Measurements from ENCODE around the gene HOXA9.

DNA sequence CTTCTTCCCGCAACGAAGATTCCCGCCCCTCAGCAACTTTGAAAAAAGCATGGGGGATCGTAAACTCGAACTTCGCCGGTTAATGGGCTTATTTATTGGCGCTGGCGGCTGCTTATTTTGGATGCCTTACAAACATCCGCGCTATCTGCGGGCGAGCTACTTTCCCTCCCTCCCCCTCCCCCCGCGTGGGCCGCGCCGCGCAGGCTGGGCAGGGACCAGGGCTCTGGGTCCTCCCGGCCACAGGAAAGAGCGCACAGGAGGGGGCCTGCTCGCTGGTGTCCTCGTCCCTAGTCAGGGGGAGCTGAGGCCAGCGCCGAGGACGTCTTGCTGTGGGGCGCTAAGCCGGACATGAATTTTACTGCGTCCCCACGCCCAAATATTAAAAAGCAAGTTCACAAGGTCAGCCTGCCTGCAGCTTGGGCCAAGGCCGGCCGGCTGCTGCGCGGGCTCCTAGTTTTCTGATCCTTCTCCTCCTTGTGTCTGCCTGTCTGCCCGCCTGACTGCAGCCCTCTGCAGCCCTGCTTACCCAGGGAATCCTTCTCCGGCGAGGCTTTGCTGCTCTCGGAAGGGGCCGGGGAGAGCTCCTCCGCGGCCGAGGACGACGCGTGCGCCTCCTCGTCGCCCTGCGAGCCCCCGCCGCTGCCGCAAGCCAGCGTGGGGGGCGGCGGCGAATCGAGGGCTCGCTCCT, 7.6 kb upstream of the HOXA9 start:
- TF ChIP-seq CTCF (conservative IDR thresholded peaks at IDR 0.05 in 1 of 2, IDR thresholded peaks at IDR 0.05 in 1 of 2; ENCODE audit: extremely low read depth in 1 of 2, insufficient read depth in 1 of 2, low read depth in 1 of 2, low read length in 2 of 2) (no peak), EZH2 (IDR thresholded peaks at IDR 0.05; ENCODE audit: borderline replicate concordance, low read length) (no peak)

Data from mammary epithelial cell (primary cell).